MM.1S (cell line): Measurements from ENCODE around the gene PIAS3.
A peak's percentile ranks its signal among the peaks of the same experiment; 100 is the strongest.

Experiments
- EZH2 ChIP-seq: fragments of 300-600 bp; sonication (generic); optimal IDR thresholded peaks from 2 replicates; pipeline ENCODE3; 2017; ENCODE audit warnings: low read depth, mild to moderate bottlenecking, antibody characterized with exemption, low read length, mixed read lengths
- EZH2phosphoT487 ChIP-seq: fragments of 300-600 bp; sonication (generic); IDR thresholded peaks from 2 replicates; pipeline ENCODE4 v1.6.1; 2018; ENCODE audit warnings: antibody characterized with exemption, low read length
- TF ChIP-seq, protein P1 (sequence below): fragments of 300-600 bp; sonication (generic); IDR thresholded peaks from 2 replicates; pipeline ENCODE4 v1.5.1; 2016; ENCODE audit warnings: antibody characterized with exemption, low read length, mixed read lengths

- TF ChIP-seq, protein P1, sequence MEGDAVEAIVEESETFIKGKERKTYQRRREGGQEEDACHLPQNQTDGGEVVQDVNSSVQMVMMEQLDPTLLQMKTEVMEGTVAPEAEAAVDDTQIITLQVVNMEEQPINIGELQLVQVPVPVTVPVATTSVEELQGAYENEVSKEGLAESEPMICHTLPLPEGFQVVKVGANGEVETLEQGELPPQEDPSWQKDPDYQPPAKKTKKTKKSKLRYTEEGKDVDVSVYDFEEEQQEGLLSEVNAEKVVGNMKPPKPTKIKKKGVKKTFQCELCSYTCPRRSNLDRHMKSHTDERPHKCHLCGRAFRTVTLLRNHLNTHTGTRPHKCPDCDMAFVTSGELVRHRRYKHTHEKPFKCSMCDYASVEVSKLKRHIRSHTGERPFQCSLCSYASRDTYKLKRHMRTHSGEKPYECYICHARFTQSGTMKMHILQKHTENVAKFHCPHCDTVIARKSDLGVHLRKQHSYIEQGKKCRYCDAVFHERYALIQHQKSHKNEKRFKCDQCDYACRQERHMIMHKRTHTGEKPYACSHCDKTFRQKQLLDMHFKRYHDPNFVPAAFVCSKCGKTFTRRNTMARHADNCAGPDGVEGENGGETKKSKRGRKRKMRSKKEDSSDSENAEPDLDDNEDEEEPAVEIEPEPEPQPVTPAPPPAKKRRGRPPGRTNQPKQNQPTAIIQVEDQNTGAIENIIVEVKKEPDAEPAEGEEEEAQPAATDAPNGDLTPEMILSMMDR = peak; percentile 90
- TF ChIP-seq EZH2 (no peak), EZH2phosphoT487 (no peak)
These were observed 33.0 kb upstream of the PIAS3 start for GRCh38 chr1:145891587-145892485.
